ENCODE measurements around the gene NLRP1. TPM values are rescaled to one million over a fixed set of nuclear protein-coding genes. Genes with fewer than 3 reads are reported as not detected.

Gene NLRP1
- total RNA-seq, 1 donor from 2014 or later, result 67.7 TPM

GRCh38 chr17:5526821-5527598 is 57.3 kb downstream of the NLRP1 start:
- peak; percentile 76 to 93 for DNase-seq (ENCODE audit: low spot score in 2 of 2)
- TF ChIP-seq CTCF (IDR thresholded peaks at IDR 0.05), result no peak
- Histone ChIP-seq H3K4me3 (no peak overlapping the region), H3K4me1 (peaks cover 5 to 15% of the 10 kb centered on the region in 2 donors), H3K27me3 (no peaks in the 10 kb centered on the region), H3K9me3 (no peaks in the 10 kb centered on the region), H3K27ac (peak overlapping the region; percentile 94), H3K36me3 (peaks cover 50 to 70% of the 10 kb centered on the region in 2 donors)
- intact Hi-C loops (cut with DNase I), result loop anchor here (1.0 kb wide), 1 partner anchor 41 kb away; the partner anchor contains the start of genes DERL2 and MIS12

GRCh38 chr17:5523249-5523648 is 61.1 kb downstream of the NLRP1 start:
- H3K9me3 ChIP-seq, result no peaks in the 10 kb centered on the region
- H3K27ac ChIP-seq, result no peak overlapping the region
- peaks cover 5 to 15% of the 10 kb centered on the region in 2 donors for H3K4me1 ChIP-seq
- H3K27me3 ChIP-seq, result no peaks in the 10 kb centered on the region
- intact Hi-C loops (cut with DNase I), result no loop called here
- H3K4me3 ChIP-seq, result no peak overlapping the region
- peaks cover 33 to 56% of the 10 kb centered on the region in 2 donors for H3K36me3 ChIP-seq
- no peak for DNase-seq (ENCODE audit: low spot score in 2 of 2)
- TF ChIP-seq CTCF (IDR thresholded peaks at IDR 0.05), result no peak

- Histone ChIP-seq H3K27me3 (no peaks in the 10 kb centered on the region), H3K9me3 (no peaks in the 10 kb centered on the region), H3K27ac (no peak overlapping the region), H3K36me3 (peaks cover 38 to 59% of the 10 kb centered on the region in 2 donors), H3K4me1 (peaks cover 5 to 11% of the 10 kb centered on the region in 2 donors), H3K4me3 (no peak overlapping the region)
- no peak for TF ChIP-seq CTCF (IDR thresholded peaks at IDR 0.05)
- intact Hi-C loops (cut with DNase I), result no loop called here
- no peak for DNase-seq (ENCODE audit: low spot score in 2 of 2)
Measured at GRCh38 chr17:5522476-5522875, 61.8 kb downstream of the NLRP1 start.

- intact Hi-C loops (cut with DNase I), result no loop called here
- TF ChIP-seq CTCF (IDR thresholded peaks at IDR 0.05), result no peak
- Histone ChIP-seq H3K4me3 (no peak overlapping the region), H3K27ac (peak overlapping the region; percentile 14 to 42), H3K4me1 (no peaks in the 10 kb centered on the region), H3K9me3 (no peaks in the 10 kb centered on the region), H3K36me3 (peaks cover 39 to 55% of the 10 kb centered on the region in 2 donors), H3K27me3 (no peaks in the 10 kb centered on the region)
- no peak for DNase-seq (ENCODE audit: low spot score in 2 of 2)
Measured at GRCh38 chr17:5516060-5516792, 68.1 kb downstream of the NLRP1 start.

- Histone ChIP-seq H3K4me3 (no peak overlapping the region), H3K4me1 (no peaks in the 10 kb centered on the region), H3K27ac (no peak overlapping the region), H3K36me3 (peaks cover 33 to 48% of the 10 kb centered on the region in 2 donors), H3K27me3 (no peaks in the 10 kb centered on the region), H3K9me3 (no peaks in the 10 kb centered on the region)
- DNase-seq (ENCODE audit: low spot score in 2 of 2), result no peak
- no peak for TF ChIP-seq CTCF (IDR thresholded peaks at IDR 0.05)
- intact Hi-C loops (cut with DNase I), result no loop called here
Measured at GRCh38 chr17:5514976-5515375, 69.3 kb downstream of the NLRP1 start.
